Neural progenitor cell (in vitro differentiated cells): ENCODE data around the gene CRIP2.

Experiments
- EZH2phosphoT487 ChIP-seq: fragments of 200-600 bp; sonication (generic); IDR thresholded peaks from 2 replicates; pipeline ENCODE4 v1.6.1; 2017; ENCODE audit warnings: antibody characterized with exemption
- TF ChIP-seq, protein P1 (sequence below): fragments of 200-600 bp; sonication (generic); IDR thresholded peaks from 2 replicates; pipeline ENCODE4 v1.5.1; 2017; ENCODE audit warnings: antibody characterized with exemption, mild to moderate bottlenecking

DNA sequence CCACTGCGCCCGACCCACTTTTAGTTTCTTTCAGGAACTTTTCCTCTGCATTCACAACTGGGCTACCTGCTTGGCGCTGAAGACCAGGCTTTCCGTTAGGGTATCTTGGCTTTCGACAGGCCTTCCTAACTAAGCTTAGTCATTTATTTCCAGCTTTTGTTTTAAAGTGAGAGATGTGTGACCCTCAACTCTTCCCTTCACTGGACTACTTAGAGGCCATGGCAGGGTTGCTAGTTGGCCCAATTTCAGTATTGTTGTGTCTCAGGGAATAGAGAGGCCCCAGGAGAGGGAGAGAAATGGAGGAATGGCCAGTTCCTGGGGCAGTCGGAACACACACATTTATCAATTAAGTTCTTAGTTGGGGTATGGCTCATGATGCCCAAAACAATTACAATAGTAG, 44.6 kb upstream of the CRIP2 start:
- TF ChIP-seq, protein P1, sequence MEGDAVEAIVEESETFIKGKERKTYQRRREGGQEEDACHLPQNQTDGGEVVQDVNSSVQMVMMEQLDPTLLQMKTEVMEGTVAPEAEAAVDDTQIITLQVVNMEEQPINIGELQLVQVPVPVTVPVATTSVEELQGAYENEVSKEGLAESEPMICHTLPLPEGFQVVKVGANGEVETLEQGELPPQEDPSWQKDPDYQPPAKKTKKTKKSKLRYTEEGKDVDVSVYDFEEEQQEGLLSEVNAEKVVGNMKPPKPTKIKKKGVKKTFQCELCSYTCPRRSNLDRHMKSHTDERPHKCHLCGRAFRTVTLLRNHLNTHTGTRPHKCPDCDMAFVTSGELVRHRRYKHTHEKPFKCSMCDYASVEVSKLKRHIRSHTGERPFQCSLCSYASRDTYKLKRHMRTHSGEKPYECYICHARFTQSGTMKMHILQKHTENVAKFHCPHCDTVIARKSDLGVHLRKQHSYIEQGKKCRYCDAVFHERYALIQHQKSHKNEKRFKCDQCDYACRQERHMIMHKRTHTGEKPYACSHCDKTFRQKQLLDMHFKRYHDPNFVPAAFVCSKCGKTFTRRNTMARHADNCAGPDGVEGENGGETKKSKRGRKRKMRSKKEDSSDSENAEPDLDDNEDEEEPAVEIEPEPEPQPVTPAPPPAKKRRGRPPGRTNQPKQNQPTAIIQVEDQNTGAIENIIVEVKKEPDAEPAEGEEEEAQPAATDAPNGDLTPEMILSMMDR: no peak
- no peak for TF ChIP-seq EZH2phosphoT487
